Measurements from ENCODE around the gene ROBO1.
"Not testable (repeated sequence)": the region's sequence is repeated elsewhere in the genome, so short reads cannot be mapped to it uniquely, and the experiment has no call there.

ROBO1 gene

GRCh38 chr3:79306934-79307570, 460.7 kb downstream of the ROBO1 start:
- DNase-seq (ENCODE audit: low read depth): no peak

GRCh38 chr3:79299949-79300635, 467.7 kb downstream of the ROBO1 start:
- DNase-seq (ENCODE audit: low read depth): not testable (repeated sequence)

DNA sequence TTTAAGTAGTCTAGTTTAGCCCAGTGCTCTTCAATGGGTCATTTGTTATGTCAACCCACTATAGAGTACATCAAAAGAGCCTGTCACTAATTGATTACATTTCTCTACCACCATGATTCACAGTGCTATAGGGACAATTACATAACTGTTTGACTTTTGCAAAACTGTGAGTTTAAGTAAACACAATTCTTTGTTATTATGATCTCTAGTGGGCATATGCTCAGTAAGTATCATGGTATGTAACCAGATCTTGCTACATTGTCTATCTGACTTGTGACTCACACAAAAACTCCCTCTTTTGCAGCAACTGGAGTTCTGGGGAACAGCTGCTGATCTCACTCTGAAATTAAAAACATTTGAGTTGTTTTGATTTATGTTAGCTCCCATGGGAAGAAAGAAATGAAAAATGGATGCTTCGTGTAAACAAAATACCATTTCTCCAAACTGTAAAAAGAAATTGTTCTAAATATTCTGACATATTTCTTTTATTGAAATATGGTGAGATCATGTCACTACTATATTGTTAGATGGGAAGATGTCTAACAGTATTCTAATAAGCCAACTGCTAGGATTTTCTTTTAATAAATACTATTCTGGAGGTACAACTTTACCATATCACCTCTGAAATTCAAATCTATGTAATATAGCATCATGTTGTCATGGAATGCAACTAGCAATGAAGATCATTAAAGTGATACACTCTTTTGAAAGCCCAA, 470.4 kb downstream of the ROBO1 start:
- no peak for DNase-seq (ENCODE audit: low read depth)

- DNase-seq (ENCODE audit: low read depth): no peak
These were observed 480.9 kb downstream of the ROBO1 start for GRCh38 chr3:79286882-79287281.

DNA sequence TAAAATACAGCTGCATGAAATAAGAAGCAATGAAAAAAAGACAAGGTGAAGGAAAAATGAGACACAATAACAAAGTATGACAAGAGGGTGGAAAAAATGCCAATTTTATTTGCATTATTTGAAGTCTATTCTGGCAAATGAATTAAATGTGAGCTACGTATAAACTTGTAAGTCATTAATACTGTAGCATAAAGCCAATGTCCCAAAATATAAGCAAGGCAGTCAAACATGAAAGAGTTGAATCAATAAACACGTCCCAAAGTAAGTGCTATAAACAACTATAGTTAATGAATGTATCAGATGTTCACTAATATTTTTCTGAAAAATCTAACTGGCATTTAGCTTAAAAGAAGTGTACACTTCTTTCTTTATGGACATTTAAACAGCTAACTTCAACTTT, 481.9 kb downstream of the ROBO1 start:
- no peak for DNase-seq (ENCODE audit: low read depth)

- no peak for DNase-seq (ENCODE audit: low read depth)
These were observed 482.4 kb downstream of the ROBO1 start for GRCh38 chr3:79285380-79285779.

GRCh38 chr3:79284781-79285180, 483.0 kb downstream of the ROBO1 start:
- no peak for DNase-seq (ENCODE audit: low read depth)

DNA sequence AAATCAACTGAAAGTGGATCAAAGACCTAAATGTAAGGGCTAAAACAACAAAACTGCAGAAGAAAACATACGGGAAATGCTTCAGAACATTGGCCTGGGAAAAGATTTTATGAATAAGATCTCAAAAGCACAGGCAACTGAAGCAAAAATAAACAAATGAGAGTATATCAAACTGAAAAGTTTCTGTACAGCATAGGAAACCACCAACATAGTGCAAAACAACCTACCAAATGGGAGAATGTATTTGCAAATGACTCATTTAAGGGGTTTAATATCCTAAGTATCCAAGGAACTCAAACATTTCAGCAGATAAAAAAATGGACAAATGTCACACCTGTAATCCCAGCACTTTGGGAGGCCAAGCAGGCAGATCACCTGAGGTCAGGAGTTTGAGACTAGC, 489.1 kb downstream of the ROBO1 start:
- no peak for DNase-seq (ENCODE audit: low read depth)

- DNase-seq (ENCODE audit: low read depth): no peak
These were observed 499.4 kb downstream of the ROBO1 start for GRCh38 chr3:79268422-79268821.

- no peak for DNase-seq (ENCODE audit: low read depth)
These were observed 502.9 kb downstream of the ROBO1 start for GRCh38 chr3:79264892-79265291.

DNA sequence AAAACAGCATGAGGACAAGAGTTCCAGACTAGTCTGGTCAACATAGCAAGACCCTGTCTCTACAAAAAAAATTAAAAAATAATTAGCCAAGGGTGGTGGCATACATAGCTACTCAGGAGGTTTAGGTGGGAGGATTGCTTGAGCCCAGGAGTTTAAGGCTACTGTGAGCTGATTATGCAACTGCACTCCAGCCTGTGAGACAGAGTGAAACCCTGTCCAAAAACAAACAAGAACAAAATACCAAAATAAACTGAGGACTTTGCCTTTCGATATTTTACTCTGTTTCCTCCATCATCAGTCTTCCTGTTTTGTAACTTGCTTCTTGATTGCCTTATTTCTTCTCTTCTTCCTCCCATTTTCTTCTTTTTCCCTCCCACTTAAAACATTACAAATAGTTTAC, 504.4 kb downstream of the ROBO1 start:
- DNase-seq (ENCODE audit: low read depth): no peak

DNA sequence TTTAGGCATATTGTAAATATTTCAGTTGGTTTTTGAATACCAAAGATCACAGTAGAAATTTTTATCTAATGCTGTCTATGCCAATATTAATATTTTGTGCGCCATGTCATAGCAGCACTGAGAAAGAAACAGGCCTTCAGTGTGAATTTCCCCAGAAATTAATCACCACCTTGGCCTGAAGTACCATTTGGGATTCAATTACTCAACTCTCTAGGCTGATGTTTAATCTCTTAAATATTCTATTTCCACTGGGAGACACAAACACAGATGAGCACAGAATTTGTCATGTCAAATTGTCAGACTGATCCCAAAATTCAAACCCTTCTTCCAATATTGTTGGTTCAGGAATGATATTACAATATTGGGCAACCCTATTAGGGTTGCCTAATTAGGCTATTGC, 509.3 kb downstream of the ROBO1 start:
- no peak for DNase-seq (ENCODE audit: low read depth)

DNA sequence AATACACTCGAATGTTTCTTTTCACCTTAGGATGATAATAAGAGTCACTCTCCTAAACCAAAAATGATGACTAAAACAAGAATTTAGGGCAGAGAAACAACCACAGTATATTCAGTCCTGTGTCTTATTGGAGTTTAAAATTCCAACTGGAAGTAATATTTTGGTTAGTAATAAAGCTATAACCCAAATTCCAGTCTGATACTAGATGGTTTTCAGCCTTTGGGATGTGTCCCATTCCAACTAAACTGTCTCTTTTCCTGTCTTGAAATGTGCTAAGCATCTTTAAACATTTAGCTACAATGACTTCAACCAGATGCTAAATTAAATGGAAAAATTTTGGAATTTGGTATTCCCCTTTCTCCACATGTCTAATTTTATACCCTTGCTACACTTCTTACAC, 510.0 kb downstream of the ROBO1 start:
- no peak for DNase-seq (ENCODE audit: low read depth)

- no peak for DNase-seq (ENCODE audit: low read depth)
These were observed 512.1 kb downstream of the ROBO1 start for GRCh38 chr3:79255702-79256101.

GRCh38 chr3:79255292-79255691, 512.5 kb downstream of the ROBO1 start:
- DNase-seq (ENCODE audit: low read depth): no peak

DNA sequence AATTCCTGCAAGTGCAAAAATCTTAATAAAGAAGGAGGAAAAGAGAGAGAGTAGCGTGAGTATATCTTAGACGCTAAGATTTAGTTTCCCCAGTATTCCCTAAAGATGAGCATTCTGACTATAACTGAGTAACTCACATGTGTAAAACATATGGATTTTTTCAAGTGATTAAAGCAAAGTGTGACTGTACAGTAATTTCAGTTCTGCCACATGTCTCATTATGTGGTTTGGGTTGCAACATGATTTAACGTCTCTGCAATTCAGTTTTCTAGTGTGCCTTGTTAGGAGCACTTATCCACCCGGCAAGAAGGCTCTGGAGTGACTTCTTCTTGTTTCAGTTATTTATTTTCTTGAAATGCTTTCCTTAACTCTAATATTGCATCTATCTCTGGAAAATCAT, 514.1 kb downstream of the ROBO1 start:
- DNase-seq (ENCODE audit: low read depth): no peak

- DNase-seq (ENCODE audit: low read depth): no peak
These were observed 514.5 kb downstream of the ROBO1 start for GRCh38 chr3:79253271-79253670.

- no peak for DNase-seq (ENCODE audit: low read depth)
These were observed 517.1 kb downstream of the ROBO1 start for GRCh38 chr3:79250746-79251145.

DNA sequence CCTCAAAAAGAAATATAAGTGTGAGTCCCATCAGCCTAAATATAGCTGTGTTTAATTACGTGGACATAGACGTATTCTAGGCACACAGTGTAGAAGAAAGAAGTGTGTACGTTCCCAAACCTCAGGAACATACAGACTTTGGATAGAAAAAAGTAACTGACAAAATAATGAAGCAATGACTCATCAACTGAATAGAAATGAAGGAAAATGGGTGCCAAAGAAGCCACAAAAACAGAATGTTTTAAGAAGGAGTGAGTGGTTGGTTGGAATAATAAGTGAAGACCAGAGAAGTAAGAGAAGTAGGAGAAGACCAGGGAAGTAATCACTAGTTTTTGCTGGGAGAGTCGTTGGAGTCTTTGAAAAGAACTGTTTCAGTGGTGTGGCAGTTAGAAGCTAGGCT, 518.1 kb downstream of the ROBO1 start:
- no peak for DNase-seq (ENCODE audit: low read depth)

DNA sequence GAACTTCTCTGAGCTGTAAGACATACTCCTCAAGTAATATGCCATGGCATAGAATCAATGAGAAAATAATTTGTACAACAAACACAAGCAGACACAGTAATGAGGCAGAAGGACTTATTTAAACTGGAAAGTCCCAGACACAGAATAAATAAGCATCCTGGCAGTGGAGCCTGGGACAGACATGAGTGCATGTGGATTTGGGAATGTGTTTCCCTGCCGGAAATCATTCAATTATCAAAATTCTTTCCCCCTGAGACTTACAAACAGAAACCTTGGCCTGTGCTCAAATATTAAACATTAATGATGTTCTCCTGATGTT, 520.1 kb downstream of the ROBO1 start:
- no peak for DNase-seq (ENCODE audit: low read depth)

DNA sequence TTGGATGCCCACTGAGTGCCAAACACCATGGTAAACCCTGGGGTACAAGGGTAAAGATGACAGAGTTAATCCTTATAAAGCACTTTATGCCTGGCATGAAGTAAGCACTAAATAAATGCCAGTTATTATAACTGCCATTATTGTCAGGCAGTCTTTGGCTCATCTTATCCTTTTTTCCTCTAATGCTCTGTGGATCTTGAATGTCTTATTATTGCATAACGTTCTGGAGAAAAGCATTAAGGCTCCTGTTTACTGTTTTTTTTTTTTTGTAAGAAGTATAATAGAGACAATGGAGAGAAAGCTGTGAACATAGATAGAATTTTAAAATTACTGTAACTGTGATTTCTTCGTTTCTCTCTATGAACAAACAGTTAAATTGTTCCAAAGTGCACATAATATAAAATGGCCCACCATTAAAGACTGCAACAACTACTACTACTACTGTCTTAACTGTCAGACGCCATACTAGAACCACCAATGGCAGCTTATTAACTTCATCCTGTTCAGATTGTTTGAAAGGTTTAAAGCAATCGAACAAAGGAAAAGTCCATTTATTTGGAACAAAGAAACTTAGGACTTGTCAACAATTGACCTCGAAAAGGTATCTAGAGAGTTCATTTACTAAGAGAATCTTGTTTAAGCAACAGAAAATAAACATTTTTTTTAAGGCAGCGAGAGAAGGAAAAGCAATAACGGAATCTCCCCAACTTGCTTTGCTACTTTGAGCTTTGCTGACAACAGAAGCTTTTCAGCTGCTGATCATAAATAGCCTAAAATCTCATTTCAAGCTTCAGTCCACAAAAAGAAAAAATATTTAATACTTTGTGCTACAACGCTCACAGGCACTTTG, 520.7 kb downstream of the ROBO1 start:
- DNase-seq (ENCODE audit: low read depth): no peak

DNA sequence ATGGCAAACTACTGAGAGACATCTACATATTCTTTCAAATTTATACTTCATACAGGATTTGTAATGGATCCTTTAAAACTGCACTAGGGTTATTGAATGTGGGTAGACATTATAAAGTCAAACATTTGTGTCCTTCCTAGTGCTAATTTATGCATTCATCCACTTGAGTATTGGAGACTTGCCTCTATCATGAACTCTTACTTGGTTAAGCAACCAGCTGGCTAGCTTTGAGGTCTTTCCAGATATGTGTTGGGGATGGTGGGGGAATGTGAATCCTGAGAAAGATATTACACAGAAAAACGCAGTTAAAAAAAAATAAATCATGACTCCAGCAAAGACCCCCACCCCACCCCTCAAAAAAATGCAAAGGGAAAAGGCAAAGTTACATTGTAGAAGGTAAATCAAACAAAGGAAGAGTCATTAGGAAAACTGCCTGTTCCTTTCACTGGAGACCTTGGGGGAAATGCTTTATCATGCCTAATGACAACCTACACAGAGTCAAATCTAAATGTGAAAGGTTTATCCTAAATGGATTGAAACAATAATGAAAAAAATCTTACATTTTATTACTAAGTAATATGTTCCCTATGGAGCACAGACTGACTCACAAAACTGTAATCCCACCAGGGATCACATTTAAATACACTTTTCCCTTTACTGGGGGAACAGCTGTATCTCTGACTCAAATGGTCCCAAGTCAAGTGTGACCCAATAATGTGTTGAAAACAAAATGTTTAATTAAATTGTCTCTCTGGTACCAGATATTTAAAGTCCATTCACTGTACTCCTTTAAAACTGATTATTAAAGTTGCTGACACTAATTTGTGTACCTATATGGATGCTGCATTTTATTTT, 522.3 kb downstream of the ROBO1 start:
- no peak for DNase-seq (ENCODE audit: low read depth)
